GM12875 (cell line): ENCODE measurements around the gene PSTPIP2.
"Not testable (repeated sequence)": the region's sequence is repeated elsewhere in the genome, so short reads cannot be mapped to it uniquely, and the experiment has no call there.

Experiments used
- H3K4me3 ChIP-seq: one replicate; pipeline ENCODE4 v1.5.1; 2011; ENCODE audit warnings: low read depth, low read length, control low read depth
- TF ChIP-seq, protein P1 (sequence below): IDR thresholded peaks from 2 replicates; pipeline ENCODE4 v1.5.1; 2011; ENCODE audit warnings: low read depth, mild to moderate bottlenecking, control low read depth, inconsistent platforms, low read length, moderate library complexity, borderline replicate concordance; ENCODE audit not compliant: insufficient read depth

Gene PSTPIP2

DNA sequence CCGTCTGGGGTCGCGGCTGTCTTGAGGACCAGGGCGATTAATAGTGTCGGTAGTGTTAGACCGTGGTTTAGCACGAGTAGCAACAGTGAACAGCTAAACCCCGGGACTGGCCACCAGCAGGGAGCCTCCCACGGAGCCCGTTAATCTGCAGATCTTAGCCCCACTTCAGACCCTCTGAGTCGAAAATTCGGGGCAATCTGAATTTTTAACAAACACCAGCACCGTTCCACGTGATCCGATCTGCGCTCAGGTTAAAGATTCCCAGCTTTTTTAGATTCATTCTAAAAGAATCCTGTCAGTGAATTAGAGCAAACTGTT lies 26.5 kb upstream of the PSTPIP2 start:
- TF ChIP-seq, protein P1, sequence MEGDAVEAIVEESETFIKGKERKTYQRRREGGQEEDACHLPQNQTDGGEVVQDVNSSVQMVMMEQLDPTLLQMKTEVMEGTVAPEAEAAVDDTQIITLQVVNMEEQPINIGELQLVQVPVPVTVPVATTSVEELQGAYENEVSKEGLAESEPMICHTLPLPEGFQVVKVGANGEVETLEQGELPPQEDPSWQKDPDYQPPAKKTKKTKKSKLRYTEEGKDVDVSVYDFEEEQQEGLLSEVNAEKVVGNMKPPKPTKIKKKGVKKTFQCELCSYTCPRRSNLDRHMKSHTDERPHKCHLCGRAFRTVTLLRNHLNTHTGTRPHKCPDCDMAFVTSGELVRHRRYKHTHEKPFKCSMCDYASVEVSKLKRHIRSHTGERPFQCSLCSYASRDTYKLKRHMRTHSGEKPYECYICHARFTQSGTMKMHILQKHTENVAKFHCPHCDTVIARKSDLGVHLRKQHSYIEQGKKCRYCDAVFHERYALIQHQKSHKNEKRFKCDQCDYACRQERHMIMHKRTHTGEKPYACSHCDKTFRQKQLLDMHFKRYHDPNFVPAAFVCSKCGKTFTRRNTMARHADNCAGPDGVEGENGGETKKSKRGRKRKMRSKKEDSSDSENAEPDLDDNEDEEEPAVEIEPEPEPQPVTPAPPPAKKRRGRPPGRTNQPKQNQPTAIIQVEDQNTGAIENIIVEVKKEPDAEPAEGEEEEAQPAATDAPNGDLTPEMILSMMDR: no peak
- H3K4me3 ChIP-seq: peak overlapping the region; percentile 82

- TF ChIP-seq, protein P1: no peak
- peak within 1 kb of the TSS; percentile 82 for H3K4me3 ChIP-seq
These were observed 25.9 kb upstream of the PSTPIP2 start, which contains the start of gene ATP5F1A for GRCh38 chr18:46097801-46098615. Gene ATP5F1A, minus strand, starts transcription at chr18:46098296. Its CDS starts 65 bp downstream, at chr18:46098231.

DNA sequence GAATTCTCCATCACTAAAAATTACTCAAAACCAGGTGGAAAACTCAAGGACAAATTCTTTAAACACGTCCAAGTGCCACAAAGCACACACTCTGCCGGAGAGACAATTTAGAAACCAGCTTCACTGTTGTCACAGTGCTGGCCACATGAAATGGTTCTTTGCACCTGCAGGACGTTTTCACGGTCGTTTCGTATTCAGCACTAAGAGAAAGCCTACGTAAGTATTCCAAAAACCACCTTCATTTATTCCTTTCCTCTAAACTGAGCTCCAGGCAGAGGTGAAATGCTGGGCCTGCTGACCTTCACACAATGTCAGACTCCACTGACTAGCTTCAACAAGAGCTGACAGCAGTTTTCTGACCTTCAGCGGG lies 25.4 kb upstream of the PSTPIP2 start:
- TF ChIP-seq, protein P1: no peak
- peak overlapping the region; percentile 82 for H3K4me3 ChIP-seq

DNA sequence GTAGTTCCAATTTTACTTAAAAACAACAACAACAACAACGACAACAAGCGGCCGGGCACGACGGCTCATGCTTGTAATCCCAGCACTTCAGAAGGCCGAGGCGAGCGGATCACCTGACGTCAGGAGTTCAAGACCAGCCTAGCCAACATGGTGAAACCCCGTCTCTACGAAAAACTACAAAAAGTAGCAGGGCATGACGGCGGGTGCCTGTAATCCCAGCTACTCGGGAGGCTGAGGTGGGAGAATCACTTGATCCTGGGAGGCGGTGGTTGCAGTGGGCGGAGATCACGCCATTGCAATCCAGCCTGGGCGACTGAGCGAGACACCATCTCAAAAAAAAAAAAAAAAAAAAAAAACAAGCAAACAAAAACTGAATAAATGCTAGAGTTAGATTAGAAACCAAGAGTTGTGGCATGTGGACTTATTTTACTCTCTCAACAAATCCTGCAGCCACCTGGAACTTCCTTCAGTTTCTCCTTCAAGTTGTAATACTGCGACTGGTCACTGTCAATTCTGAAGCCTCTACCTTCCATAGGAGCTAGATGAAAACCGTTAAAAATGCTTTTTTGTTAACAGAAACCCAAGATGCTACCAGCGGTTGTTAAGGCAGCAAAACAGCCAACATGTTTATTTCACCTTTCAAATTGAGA lies 24.7 kb upstream of the PSTPIP2 start:
- H3K4me3 ChIP-seq: peak overlapping the region; percentile 82
- TF ChIP-seq, protein P1: no peak

DNA sequence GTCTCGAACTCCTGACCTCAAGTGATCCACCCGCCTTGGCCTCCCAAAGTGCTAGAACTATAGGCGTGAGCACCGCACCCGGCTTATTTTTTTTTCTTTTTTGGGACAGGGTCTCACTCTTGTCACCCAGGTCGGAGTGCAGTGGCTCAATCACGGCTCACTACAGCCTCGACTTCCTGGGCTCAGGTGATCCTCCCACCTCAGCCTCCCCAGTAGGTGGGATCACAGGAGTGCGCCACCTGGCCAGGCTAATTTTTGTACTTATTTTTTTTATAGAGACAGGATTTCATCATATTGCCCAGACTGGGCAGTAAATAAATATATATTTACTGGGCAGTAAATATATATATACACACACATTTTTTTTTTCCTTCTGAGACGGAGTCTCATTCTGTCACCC lies 23.5 kb upstream of the PSTPIP2 start:
- H3K4me3 ChIP-seq: no peak overlapping the region
- TF ChIP-seq, protein P1: no peak

DNA sequence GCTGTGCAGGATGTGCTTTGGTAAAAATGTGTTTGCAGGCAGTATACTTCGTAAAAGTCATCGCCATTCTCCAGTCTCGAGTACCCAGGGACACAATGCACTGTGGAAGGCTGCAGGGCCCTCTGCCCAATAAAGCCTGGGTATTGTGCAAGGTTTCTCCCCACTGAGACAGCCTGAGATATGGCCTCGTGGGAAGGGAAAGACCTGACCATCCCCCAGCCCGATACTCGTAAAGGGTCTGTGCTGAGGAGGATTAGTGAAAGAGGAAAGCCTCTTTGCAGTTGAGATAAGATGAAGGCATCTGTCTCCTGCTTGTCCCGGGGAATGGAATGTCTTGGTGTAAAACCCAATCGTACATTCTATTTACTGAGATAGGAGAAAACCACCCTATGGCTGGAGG lies 16.4 kb upstream of the PSTPIP2 start:
- H3K4me3 ChIP-seq: not testable (repeated sequence)

GRCh38 chr18:46084431-46084830 lies 12.4 kb upstream of the PSTPIP2 start:
- TF ChIP-seq, protein P1: no peak
- H3K4me3 ChIP-seq: no peak overlapping the region
